HG03135 (cell line): ENCODE data around the gene KCTD16.

Source experiments
- ATAC-seq: cut with Tn5 transposase; IDR thresholded peaks from one replicate; pipeline ENCODE4 v1.9.1; 2021; ENCODE audit warnings: mild to moderate bottlenecking, moderate library complexity; ENCODE audit not compliant: unreplicated experiment

The KCTD16 gene

GRCh38 chr5:144329681-144330080, 159.0 kb downstream of the KCTD16 start:
- no peak for ATAC-seq

- no peak for ATAC-seq
These were observed 160.7 kb downstream of the KCTD16 start for GRCh38 chr5:144331361-144331760.

- no peak for ATAC-seq
These were observed 161.6 kb downstream of the KCTD16 start for GRCh38 chr5:144332265-144332664.

GRCh38 chr5:144333336-144333920, 162.8 kb downstream of the KCTD16 start:
- no peak for ATAC-seq

- no peak for ATAC-seq
These were observed 164.9 kb downstream of the KCTD16 start for GRCh38 chr5:144335561-144335960.

GRCh38 chr5:144336191-144336961, 165.7 kb downstream of the KCTD16 start:
- ATAC-seq = no peak

GRCh38 chr5:144352330-144352729, 181.7 kb downstream of the KCTD16 start:
- no peak for ATAC-seq

DNA sequence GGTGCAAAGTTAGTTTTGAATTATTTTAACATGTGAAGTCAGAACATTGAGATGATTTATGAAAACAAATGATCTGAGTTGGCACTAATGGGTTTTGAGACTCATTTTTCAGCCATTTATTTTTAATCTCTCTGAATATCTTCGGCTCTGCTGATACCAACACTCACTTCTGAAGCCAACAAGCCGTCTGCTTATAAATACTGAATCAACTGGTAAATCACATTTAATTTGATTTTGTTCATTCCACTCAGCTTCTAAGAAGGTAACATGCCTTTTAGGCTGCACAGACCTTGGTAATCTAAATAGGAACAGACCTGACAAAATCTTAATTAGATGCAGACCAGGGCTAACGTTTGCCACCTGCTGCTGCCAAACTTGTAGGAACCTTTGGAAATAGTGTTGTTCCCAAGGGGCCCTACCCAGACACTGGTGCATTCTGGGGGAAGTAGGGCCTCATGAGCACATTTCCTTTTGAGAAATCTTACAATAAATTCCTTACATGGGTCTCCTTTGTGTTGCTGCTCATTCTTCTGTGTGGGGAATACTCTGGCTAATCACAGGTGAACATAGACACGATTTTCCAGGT, 182.2 kb downstream of the KCTD16 start:
- ATAC-seq = no peak

GRCh38 chr5:144356489-144356888, 185.8 kb downstream of the KCTD16 start:
- ATAC-seq = no peak

- ATAC-seq = no peak
These were observed 190.7 kb downstream of the KCTD16 start for GRCh38 chr5:144361406-144361805.

DNA sequence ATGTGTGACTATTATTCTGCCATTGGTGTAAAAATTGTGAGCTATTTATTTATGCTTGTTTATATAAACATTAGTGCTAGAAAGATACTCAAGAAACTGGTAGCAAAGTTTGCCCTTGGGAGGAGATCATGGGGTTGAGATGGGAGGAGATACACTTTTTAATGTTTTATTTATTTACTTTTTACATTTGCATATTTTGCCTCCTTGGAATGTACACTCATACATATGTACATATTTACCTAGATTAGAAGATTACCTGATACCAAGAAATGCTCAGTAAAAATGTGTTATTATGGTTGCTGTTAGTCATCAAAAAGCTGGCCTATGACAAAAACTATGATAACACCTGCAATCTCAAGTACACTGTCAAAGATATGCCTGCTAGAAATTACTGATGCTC, 195.2 kb downstream of the KCTD16 start:
- no peak for ATAC-seq

- no peak for ATAC-seq
These were observed 197.3 kb downstream of the KCTD16 start for GRCh38 chr5:144367991-144368390.

- ATAC-seq = no peak
These were observed 197.9 kb downstream of the KCTD16 start for GRCh38 chr5:144368556-144368955.

DNA sequence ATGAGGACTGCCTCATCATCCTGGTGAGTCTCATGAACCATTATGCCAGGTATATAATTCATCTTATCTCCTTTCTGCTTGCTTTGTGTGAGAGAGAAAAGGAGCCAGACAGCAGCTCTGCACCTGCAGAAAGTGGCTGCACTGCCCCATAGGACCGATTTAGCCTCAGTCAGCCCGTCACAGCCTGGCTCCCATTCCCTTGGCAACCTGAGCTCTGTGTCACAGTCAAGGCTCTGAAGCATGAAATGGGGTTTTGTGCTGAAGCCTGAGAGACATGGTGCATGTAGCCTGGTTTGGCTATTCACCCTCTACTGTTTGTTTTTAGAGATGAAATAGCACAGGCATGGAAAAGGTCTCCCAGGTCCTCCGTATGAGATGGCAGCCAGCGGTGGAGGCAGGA, 198.3 kb downstream of the KCTD16 start:
- ATAC-seq = no peak

- ATAC-seq = no peak
These were observed 199.6 kb downstream of the KCTD16 start for GRCh38 chr5:144370273-144370672.

DNA sequence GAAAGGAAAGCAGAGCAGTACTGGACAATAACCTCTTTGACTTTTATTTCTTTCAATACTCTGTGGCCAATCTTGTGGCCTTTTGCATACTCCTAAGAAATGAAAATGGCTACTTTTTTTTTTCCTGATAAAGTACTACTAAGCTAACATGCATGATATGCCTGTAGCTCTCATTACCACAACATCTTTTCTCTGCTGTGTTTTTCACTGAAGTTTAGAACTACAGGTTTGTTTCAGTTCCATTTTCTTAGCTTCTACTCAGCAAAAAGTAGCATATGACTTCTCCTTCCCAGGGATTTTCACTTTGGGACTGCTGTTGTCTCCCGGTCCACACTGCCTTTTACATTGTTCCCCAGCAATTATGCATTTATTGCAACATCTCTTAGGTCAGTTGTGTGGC, 204.0 kb downstream of the KCTD16 start:
- ATAC-seq = no peak

- ATAC-seq = no peak
These were observed 206.5 kb downstream of the KCTD16 start for GRCh38 chr5:144377207-144377606.

GRCh38 chr5:144378681-144379080, 208.0 kb downstream of the KCTD16 start:
- no peak for ATAC-seq

DNA sequence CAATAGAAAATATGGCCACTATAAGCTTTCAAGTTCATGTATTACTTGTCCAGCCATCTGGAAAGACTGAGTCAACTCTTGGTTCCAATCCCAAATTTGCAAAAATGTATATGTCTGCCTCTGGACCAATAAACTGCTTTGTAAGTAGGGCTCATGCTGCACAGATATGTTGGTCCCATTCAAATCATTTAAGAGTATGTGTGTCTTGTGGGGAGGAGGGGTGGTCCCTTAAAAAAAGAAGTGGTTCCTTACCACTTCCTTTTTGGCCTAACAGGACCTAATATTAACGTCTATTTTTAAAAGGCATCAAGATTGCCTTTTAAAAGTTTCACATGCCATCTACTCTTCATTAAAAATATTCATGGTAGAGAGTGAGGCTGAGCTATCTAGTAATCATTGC, 214.9 kb downstream of the KCTD16 start:
- no peak for ATAC-seq

DNA sequence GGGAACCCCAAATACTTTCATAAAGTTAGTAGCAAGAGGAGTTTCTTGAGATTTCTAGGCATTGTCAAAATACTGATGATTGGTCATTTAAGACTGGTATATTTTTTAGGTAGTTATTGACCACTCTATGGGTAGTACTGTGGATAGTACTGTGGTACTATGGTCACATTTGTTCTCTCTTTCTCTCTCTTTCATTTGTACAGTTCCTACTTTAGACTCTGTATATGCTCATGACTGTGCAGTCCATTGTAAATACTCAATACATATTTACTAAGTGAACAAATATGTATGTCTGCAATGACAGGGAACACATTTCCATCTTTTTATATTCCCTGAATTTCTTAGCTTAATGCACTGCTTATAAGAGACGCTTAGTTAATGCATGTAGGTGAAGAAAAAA, 215.6 kb downstream of the KCTD16 start:
- no peak for ATAC-seq

DNA sequence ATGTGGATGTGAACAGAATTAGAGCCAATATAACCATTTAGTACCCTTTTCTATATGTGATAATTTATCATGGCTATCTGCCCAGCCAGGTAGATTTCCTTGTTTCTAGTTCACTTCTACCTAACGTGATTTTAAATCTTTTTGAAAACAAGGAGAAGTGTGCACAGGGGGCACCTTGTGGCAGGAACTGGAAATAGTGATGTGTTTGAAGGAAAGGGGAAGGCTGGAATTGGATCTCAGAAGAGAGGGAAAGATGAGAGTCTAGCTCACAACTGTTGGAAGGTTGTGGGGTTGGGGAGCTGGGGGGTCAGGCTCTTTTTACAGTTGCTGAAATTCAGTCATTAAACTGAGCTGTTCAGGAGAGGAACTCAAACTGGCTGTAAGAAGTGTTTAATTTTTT, 219.5 kb downstream of the KCTD16 start:
- no peak for ATAC-seq

DNA sequence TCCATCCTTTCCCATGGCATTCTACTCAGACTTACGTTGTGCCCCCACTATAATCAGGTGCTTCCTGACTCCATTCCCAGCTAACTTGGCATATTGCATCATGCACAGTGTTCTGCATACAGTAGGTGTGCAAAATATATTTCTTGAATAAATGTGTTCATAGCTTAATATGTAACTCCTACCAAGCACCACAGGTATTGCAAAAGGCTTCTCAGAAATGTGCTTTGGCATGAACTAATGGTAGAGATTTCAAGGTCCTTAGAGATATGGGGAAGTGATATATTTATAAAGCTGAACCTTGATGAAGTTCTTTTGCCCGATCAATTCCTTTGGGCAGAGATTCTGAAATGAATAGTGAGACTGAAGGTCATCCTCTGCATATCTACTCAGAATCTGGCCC, 220.4 kb downstream of the KCTD16 start:
- ATAC-seq = no peak
